ENCODE data around the gene ATE1. TPM values are rescaled to one million over a fixed set of nuclear protein-coding genes. Genes with fewer than 3 reads are reported as not detected.
A peak's percentile ranks its signal among the peaks of the same experiment; 100 is the strongest.

The ATE1 gene
- total and polyA plus RNA-seq, 2 experiments from 2014 or later = 16.9 to 48.9 TPM

- Histone ChIP-seq H3K4me3 (no peak overlapping the region), H4K20me1 (ENCODE audit: insufficient read depth, poor library complexity, severe bottlenecking) (no peaks in the 10 kb centered on the region), H3K9me2 (replicated peaks; ENCODE audit: insufficient read depth) (no peaks in the 10 kb centered on the region), H3K4me2 (no peak overlapping the region), H3K36me3 (replicated peaks; ENCODE audit: insufficient read depth, low read depth) (no peaks in the 10 kb centered on the region), H3K4me1 (ENCODE audit: insufficient read depth) (peaks cover 5% of the 10 kb centered on the region), H2AFZ (no peak overlapping the region), H3K27ac (peak overlapping the region; percentile 17), H3K27me3 (no peaks in the 10 kb centered on the region), H3K79me2 (no peaks in the 10 kb centered on the region), H3K9me3 (ENCODE audit: low read depth) (no peaks in the 10 kb centered on the region)
- no peak for TF ChIP-seq EZH2 (IDR thresholded peaks at IDR 0.05; ENCODE audit: borderline replicate concordance)
- no peak for TF ChIP-seq EZH2phosphoT487 (IDR thresholded peaks at IDR 0.05; ENCODE audit: low read depth, severe bottlenecking, unreplicated experiment)
- TF ChIP-seq CTCF (IDR thresholded peaks at IDR 0.05; ENCODE audit: poor library complexity) = no peak
- 81% methylated on average over 3 of the region's 3 CpGs for WGBS (ENCODE audit: low lambda C conversion rate, missing lambda C conversion rate)
- no peak for DNase-seq (ENCODE audit: low spot score)
Observed at GRCh38 chr10:121864653-121865052, 63.2 kb downstream of the ATE1 start.

DNA sequence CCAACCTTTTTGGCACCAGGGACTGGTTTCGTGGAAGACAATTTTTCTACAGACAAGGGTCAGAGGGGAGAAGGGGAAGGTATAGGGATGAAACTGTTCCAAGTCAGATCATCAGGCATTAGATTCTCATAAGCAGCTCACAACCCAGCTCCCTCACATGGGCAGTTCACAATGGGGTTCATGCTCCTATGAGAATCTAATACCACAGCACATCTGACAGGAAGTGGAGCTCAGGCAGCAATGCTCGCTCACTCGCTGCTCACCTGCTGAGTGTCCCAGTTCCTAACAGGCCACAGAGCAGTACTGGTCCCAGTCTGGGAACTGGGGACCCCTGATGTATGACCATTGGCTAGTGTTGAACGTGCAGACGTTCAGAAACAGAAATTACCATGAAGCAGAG lies 63.7 kb downstream of the ATE1 start:
- no peak overlapping the region for H3K4me3 ChIP-seq
- no peaks in the 10 kb centered on the region for H3K9me3 ChIP-seq (ENCODE audit: low read depth)
- H3K79me2 ChIP-seq = no peaks in the 10 kb centered on the region
- H3K36me3 ChIP-seq (replicated peaks; ENCODE audit: insufficient read depth, low read depth) = no peaks in the 10 kb centered on the region
- WGBS (ENCODE audit: low lambda C conversion rate, missing lambda C conversion rate) = 84% methylated on average over 5 of the region's 5 CpGs
- H3K27ac ChIP-seq = no peak overlapping the region
- H4K20me1 ChIP-seq (ENCODE audit: insufficient read depth, poor library complexity, severe bottlenecking) = no peaks in the 10 kb centered on the region
- H3K9me2 ChIP-seq (replicated peaks; ENCODE audit: insufficient read depth) = no peaks in the 10 kb centered on the region
- TF ChIP-seq EZH2 (IDR thresholded peaks at IDR 0.05; ENCODE audit: borderline replicate concordance) (no peak), CTCF (IDR thresholded peaks at IDR 0.05; ENCODE audit: poor library complexity) (no peak), EZH2phosphoT487 (IDR thresholded peaks at IDR 0.05; ENCODE audit: low read depth, severe bottlenecking, unreplicated experiment) (no peak)
- no peak for DNase-seq (ENCODE audit: low spot score)
- peaks cover 5% of the 10 kb centered on the region for H3K4me1 ChIP-seq (ENCODE audit: insufficient read depth)
- no peak overlapping the region for H3K4me2 ChIP-seq
- H2AFZ ChIP-seq = no peak overlapping the region
- H3K27me3 ChIP-seq = no peaks in the 10 kb centered on the region

GRCh38 chr10:121862649-121863048 lies 65.2 kb downstream of the ATE1 start:
- H2AFZ ChIP-seq = no peak overlapping the region
- H3K9me3 ChIP-seq (ENCODE audit: low read depth) = no peaks in the 10 kb centered on the region
- no peaks in the 10 kb centered on the region for H3K79me2 ChIP-seq
- no peak for DNase-seq (ENCODE audit: low spot score)
- 98% methylated on average over 4 of the region's 4 CpGs for WGBS (ENCODE audit: low lambda C conversion rate, missing lambda C conversion rate)
- H3K27ac ChIP-seq = no peak overlapping the region
- H3K9me2 ChIP-seq (replicated peaks; ENCODE audit: insufficient read depth) = no peaks in the 10 kb centered on the region
- H3K4me3 ChIP-seq = no peak overlapping the region
- H3K4me2 ChIP-seq = no peak overlapping the region
- peaks cover 3% of the 10 kb centered on the region for H3K36me3 ChIP-seq (replicated peaks; ENCODE audit: insufficient read depth, low read depth)
- H3K27me3 ChIP-seq = no peaks in the 10 kb centered on the region
- H4K20me1 ChIP-seq (ENCODE audit: insufficient read depth, poor library complexity, severe bottlenecking) = no peaks in the 10 kb centered on the region
- no peak for TF ChIP-seq CTCF (IDR thresholded peaks at IDR 0.05; ENCODE audit: poor library complexity)
- TF ChIP-seq EZH2 (IDR thresholded peaks at IDR 0.05; ENCODE audit: borderline replicate concordance) = no peak
- no peak for TF ChIP-seq EZH2phosphoT487 (IDR thresholded peaks at IDR 0.05; ENCODE audit: low read depth, severe bottlenecking, unreplicated experiment)
- peaks cover 5% of the 10 kb centered on the region for H3K4me1 ChIP-seq (ENCODE audit: insufficient read depth)

DNA sequence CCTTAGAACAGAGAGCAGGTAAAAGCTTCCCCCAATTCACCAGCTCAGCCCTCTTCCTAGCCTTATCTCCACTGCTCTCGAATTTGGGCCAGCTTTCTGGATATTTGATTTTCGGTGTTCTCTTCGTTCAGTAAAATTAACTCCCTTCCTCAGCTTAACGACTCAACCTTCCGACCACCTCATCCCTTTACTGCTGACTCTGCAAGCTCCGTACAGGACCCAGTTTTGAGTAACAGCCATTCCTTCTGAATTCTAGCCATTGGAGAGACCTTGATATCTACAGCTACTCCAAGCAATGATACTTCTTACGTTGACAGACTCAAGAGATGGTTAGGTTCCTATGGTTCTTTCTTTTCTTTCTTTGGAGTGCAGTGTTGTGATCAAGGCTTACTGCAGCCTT lies 65.8 kb downstream of the ATE1 start:
- Histone ChIP-seq H3K27ac (no peak overlapping the region), H3K36me3 (replicated peaks; ENCODE audit: insufficient read depth, low read depth) (peaks cover 3% of the 10 kb centered on the region), H3K4me3 (no peak overlapping the region), H3K79me2 (no peaks in the 10 kb centered on the region), H3K4me2 (no peak overlapping the region), H3K4me1 (ENCODE audit: insufficient read depth) (peaks cover 5% of the 10 kb centered on the region), H4K20me1 (ENCODE audit: insufficient read depth, poor library complexity, severe bottlenecking) (no peaks in the 10 kb centered on the region), H3K27me3 (no peaks in the 10 kb centered on the region), H3K9me2 (replicated peaks; ENCODE audit: insufficient read depth) (no peaks in the 10 kb centered on the region), H3K9me3 (ENCODE audit: low read depth) (no peaks in the 10 kb centered on the region), H2AFZ (no peak overlapping the region)
- WGBS (ENCODE audit: low lambda C conversion rate, missing lambda C conversion rate) = 98% methylated on average over 7 of the region's 7 CpGs
- TF ChIP-seq CTCF (IDR thresholded peaks at IDR 0.05; ENCODE audit: poor library complexity) (no peak), EZH2 (IDR thresholded peaks at IDR 0.05; ENCODE audit: borderline replicate concordance) (no peak), EZH2phosphoT487 (IDR thresholded peaks at IDR 0.05; ENCODE audit: low read depth, severe bottlenecking, unreplicated experiment) (no peak)
- DNase-seq (ENCODE audit: low spot score) = no peak

Measured in hepatocyte (in vitro differentiated cells).